ENCODE data around the gene SKOR1. TPM values are rescaled to one million over a fixed set of nuclear protein-coding genes. Genes with fewer than 3 reads are reported as not detected.

Gene SKOR1
- total and polyA plus RNA-seq, 7 donors, result 0.06 to 0.48 (median 0.13) TPM

DNA sequence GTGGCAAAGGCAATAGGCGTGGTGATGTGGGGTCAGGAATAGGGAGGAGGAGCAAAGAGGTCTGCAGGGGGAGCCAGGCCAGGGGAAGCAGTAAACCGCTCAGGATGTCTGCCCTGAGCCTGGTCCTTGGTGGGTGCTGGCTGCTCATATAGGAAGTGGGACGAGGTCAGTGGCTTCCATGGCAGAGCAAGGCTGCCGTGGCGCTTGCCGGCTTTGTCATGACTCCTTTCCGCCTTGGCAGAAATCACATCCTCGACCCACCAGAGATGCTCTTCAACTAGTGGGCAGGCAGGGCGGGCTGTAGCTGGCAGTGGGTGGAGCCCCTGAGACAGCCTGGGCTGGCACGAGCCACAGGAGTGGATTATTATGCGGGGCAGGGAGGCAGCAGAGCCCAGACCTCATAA, 13.1 kb upstream of the SKOR1 start:
- no peak for ATAC-seq
- TF ChIP-seq, protein P1, sequence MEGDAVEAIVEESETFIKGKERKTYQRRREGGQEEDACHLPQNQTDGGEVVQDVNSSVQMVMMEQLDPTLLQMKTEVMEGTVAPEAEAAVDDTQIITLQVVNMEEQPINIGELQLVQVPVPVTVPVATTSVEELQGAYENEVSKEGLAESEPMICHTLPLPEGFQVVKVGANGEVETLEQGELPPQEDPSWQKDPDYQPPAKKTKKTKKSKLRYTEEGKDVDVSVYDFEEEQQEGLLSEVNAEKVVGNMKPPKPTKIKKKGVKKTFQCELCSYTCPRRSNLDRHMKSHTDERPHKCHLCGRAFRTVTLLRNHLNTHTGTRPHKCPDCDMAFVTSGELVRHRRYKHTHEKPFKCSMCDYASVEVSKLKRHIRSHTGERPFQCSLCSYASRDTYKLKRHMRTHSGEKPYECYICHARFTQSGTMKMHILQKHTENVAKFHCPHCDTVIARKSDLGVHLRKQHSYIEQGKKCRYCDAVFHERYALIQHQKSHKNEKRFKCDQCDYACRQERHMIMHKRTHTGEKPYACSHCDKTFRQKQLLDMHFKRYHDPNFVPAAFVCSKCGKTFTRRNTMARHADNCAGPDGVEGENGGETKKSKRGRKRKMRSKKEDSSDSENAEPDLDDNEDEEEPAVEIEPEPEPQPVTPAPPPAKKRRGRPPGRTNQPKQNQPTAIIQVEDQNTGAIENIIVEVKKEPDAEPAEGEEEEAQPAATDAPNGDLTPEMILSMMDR (IDR thresholded peaks at IDR 0.05), result no peak
- Histone ChIP-seq H3K36me3 (ENCODE audit: insufficient read depth in 1 of 2, low read depth in 1 of 2) (peaks cover 0 to 1% of the 10 kb centered on the region in 2 donors), H3K4me3 (no peak overlapping the region), H3K9me3 (peaks cover 9% of the 10 kb centered on the region), H3K4me1 (no peaks in the 10 kb centered on the region), H3K27me3 (ENCODE audit: insufficient read depth in 3 of 3, low read length in 2 of 3) (peaks cover 0 to 12% (median 4%) of the 10 kb centered on the region in 3 donors), H3K27ac (no peak overlapping the region)
- intact Hi-C loops (cut with DNase I), result no loop called here
- 42 to 56% (median 47%) methylated on average over 11 of the region's 11 CpGs for WGBS, 3 donors
- peak in 1 of 2 donors; percentile 34 for DNase-seq

DNA sequence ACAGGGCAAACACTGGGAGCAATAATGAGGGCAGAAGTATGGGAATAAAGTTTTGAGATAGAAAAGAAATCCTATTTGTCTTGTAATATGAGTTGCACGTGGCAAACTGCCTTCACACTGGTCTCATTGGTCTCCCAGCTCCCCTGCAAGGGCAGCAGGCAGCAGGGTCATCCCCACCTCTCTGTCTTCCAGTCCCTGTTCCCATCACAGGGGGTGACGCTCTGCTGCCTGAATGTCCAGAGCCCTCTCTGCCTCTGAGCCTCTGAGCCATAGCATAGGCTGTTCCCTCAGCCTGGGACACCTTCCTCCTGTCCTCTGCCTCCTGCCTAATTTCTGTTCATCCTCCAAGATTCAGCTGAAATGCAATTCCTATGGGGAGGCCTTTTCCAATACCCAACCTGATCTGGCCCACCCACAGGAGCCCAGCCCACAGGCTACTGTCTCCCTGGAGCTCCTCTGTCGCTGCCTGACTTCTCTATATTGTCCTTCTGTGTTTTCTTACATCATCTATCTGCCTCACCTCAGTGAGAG, 12.1 kb upstream of the SKOR1 start:
- Histone ChIP-seq H3K27me3 (ENCODE audit: insufficient read depth in 3 of 3, low read length in 2 of 3) (peaks cover 0 to 21% (median 6%) of the 10 kb centered on the region in 3 donors), H3K4me1 (no peaks in the 10 kb centered on the region), H3K4me3 (no peak overlapping the region), H3K27ac (no peak overlapping the region), H3K36me3 (ENCODE audit: insufficient read depth in 1 of 2, low read depth in 1 of 2) (no peaks in the 10 kb centered on the region), H3K9me3 (peaks cover 9% of the 10 kb centered on the region)
- 79 to 89% (median 83%) methylated on average over 3 of the region's 3 CpGs for WGBS, 3 donors
- DNase-seq (no peak), ATAC-seq (no peak)
- intact Hi-C loops (cut with DNase I), result no loop called here
- TF ChIP-seq, protein P1 (IDR thresholded peaks at IDR 0.05), result no peak

DNA sequence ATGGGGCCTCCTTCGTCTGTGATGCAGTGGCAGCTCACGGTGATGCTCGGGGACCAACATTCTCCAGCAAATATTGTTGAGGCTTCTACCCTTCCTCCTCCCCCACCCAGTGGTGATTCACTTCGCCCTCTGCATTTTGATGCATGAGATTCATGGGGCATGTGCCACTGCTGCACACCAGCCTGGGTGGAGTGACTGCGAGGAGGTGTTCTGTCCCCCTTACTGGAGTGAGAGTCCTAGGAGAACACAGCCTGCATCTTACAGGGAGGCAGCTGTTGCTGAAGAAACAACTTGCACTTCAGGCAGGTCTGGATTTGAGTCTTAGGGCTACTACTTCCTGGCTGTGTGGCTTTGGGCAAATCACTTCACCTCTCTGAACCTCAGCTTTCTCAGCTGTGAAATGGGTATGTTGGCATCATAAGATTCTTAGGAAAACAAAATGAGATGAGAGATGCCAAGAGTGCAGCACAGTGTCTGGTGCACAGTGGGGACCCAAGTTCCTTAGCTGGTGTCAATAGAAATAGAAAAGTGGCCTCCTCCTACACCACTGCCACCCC, 10.2 kb upstream of the SKOR1 start:
- intact Hi-C loops (cut with DNase I), result no loop called here
- Histone ChIP-seq H3K9me3 (peaks cover 9% of the 10 kb centered on the region), H3K4me1 (no peaks in the 10 kb centered on the region), H3K36me3 (ENCODE audit: insufficient read depth in 1 of 2, low read depth in 1 of 2) (no peaks in the 10 kb centered on the region), H3K27ac (no peak overlapping the region), H3K27me3 (ENCODE audit: insufficient read depth in 3 of 3, low read length in 2 of 3) (peaks cover 0 to 40% (median 16%) of the 10 kb centered on the region in 3 donors), H3K4me3 (no peak overlapping the region)
- no peak for ATAC-seq
- TF ChIP-seq, protein P1 (IDR thresholded peaks at IDR 0.05), result no peak
- DNase-seq, result no peak
- 73 to 94% (median 92%) methylated on average over 4 to 5 of the region's 5 CpGs for WGBS, 3 donors

DNA sequence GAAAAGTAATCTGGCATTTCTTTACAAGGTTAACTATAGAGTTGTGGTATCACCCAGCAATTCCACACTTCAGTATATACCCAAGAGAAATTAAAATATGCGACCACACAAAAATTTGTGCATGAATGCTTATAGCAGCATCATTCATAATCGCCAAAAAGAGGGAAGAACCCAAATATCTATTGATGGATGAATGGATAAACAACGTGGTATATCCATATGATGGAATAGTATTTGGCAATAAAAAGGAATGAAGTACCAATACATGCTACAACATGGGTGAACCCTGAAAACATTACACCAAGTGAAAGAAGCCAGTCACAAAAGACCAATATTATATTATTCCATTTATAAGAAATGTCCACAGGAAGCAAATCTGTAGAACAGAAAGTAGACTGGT, 8.6 kb upstream of the SKOR1 start:
- Histone ChIP-seq H3K36me3 (ENCODE audit: insufficient read depth in 1 of 2, low read depth in 1 of 2) (no peaks in the 10 kb centered on the region), H3K27ac (no peak overlapping the region), H3K9me3 (peaks cover 9% of the 10 kb centered on the region), H3K27me3 (ENCODE audit: insufficient read depth in 3 of 3, low read length in 2 of 3) (peaks cover 0 to 55% (median 25%) of the 10 kb centered on the region in 3 donors), H3K4me1 (no peaks in the 10 kb centered on the region), H3K4me3 (no peak overlapping the region)
- TF ChIP-seq, protein P1 (IDR thresholded peaks at IDR 0.05), result no peak
- intact Hi-C loops (cut with DNase I), result no loop called here
- DNase-seq (no peak), ATAC-seq (no peak)
- 93 to 98% (median 95%) methylated on average over 3 of the region's 3 CpGs for WGBS, 3 donors

DNA sequence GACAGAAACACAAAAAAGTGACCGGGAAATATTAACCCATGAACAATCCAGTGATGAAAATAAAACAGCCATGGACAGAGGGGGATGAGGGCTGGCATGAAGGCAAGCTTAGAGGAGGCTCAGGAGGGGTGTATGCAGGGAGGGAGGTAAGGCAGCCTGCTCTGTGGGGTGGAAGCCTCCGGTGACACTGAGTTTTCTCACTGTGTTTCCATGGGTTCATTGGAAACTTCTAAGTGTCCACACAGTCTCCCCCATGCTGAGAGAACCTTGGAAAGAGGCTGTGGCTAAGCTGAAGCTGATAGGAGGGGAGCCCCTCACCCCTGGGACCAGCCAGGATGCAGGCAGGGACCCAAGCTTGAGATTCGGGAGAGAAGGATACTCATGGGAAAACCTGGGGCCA, 6.8 kb upstream of the SKOR1 start:
- Histone ChIP-seq H3K27me3 (ENCODE audit: insufficient read depth in 3 of 3, low read length in 2 of 3) (peaks cover 0 to 73% (median 39%) of the 10 kb centered on the region in 3 donors), H3K9me3 (peaks cover 9% of the 10 kb centered on the region)
- no peak for ATAC-seq

More for the DNA sequence above, 6.8 kb upstream of the SKOR1 start:
- Histone ChIP-seq H3K4me3 (no peak overlapping the region), H3K36me3 (ENCODE audit: insufficient read depth in 1 of 2, low read depth in 1 of 2) (no peaks in the 10 kb centered on the region), H3K4me1 (peaks cover 7% of the 10 kb centered on the region), H3K27ac (no peak overlapping the region)
- DNase-seq, result no peak
- intact Hi-C loops (cut with DNase I), result no loop called here
- TF ChIP-seq, protein P1 (IDR thresholded peaks at IDR 0.05), result no peak
- WGBS, 3 donors, result 53 to 61% (median 58%) methylated on average over 3 of the region's 3 CpGs
